ENCODE measurements around the gene FOXJ2.
"Not testable (repeated sequence)": the region's sequence is repeated elsewhere in the genome, so short reads cannot be mapped to it uniquely, and the experiment has no call there.

FOXJ2 gene

DNA sequence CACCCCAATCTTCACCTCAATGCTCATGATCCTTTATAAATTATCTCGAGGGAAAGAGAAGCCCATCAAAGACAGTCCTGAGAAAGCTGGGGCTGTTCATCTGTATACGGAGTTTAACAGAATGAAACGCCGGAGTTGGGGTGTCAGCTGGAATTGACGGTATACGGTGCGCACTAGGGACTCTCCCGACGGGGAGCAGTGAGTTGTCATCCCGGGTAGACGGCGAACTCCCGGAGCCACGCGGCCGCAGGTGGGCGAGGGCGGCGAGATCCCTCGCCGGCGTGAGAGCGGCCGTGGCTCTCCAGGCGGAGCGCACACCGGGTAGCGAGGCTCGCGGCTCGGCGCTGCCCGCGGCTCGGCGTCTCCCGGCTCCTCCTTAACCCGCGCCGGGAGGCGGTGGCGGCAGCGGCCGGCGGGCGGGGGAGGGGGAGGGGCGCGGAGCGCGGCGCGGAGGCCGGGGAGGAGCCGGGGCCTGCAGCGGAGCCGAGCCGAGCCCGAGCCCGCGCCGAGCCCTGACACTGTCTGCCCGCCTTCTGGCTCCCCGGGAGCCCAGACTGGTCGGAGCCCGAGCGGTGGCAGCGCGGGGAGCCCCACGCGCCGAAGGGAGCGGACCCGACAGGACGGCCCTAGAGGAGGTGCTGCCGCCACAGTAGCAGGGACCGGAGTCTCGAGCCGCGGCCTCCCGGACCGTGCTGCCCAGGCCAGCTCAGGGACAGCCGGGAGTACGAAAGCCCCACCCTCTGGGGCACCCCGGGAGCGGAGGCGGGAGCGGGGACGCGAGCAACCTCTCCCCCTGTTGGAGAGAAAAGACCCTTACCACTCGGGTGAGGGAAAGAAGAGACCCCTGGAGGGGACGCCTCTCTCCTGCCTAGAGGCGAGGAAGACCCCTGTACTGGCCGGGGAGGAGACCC, at the start of gene FOXJ2:
Gene FOXJ2, plus strand, starts transcription at position 475 of the 911 bp plus-strand sequence. CDS start 7,117 bp downstream, outside the sequence.
- Histone ChIP-seq H3K27me3 (ENCODE audit: control insufficient read depth in 1 of 2, insufficient read depth in 2 of 2, low read length in 2 of 2) (no peaks in the 10 kb centered on the region), H3K9me3 (ENCODE audit: low read length) (no peaks in the 10 kb centered on the region), H3K4me1 (ENCODE audit: insufficient read depth, low read length) (peaks cover 40% of the 10 kb centered on the region), H3K9ac (ENCODE audit: low read length) (peak within 1 kb of the TSS; percentile 98), H3K27ac (ENCODE audit: low read depth, low read length) (peak within 1 kb of the TSS; percentile 99), H3K4me3 (ENCODE audit: low read depth in 1 of 2, low read length in 2 of 2) (peak within 1 kb of the TSS; percentile 89 to 97), H3K36me3 (ENCODE audit: insufficient read depth, low read length) (no peaks in the 10 kb centered on the region)

DNA sequence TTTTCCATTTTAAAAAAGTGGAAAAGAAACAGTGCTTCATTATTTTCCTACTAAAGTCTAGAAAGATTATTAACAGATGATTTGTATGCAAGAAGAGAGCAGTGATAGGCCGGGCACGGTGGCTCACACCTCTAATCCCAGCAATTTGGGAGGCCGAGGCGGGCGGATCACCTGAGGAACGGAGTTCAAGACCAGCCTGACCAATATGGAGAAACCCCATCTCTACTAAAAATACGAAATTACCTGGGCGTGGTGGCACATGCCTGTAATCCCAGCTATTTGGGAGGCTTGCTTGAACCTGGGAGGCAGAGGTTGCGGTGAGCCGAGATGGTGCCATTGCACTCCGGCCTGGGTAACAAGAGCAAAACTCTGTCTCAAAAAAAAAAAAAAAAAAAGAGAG, 49.5 kb upstream of the FOXJ2 start:
- H3K27me3 ChIP-seq (ENCODE audit: control insufficient read depth in 1 of 2, insufficient read depth in 2 of 2, low read length in 2 of 2); H3K4me1 ChIP-seq (ENCODE audit: insufficient read depth, low read length); H3K4me3 ChIP-seq (ENCODE audit: low read depth in 1 of 2, low read length in 2 of 2); H3K9me3 ChIP-seq (ENCODE audit: low read length); H3K27ac ChIP-seq (ENCODE audit: low read depth, low read length); H3K36me3 ChIP-seq (ENCODE audit: insufficient read depth, low read length); H3K9ac ChIP-seq (ENCODE audit: low read length): not testable (repeated sequence)

DNA sequence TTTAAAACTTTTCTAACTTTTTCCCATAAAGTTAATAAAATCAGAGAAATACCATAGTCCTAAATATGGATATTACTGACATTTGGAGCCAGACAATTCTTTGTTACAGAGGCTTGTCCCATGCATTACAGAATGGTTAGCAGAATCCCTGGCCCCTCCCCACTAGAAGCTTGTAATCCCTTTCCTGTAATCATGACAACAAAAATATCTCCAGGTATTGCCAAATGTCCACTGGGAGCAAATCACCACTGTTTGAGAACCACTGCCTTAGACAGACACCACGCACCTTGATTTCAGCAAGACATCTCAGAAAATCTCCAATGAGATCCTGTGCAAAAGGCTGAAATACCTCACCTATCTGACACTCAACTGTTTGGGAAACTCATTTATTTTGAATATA, 49.1 kb upstream of the FOXJ2 start:
- H3K36me3 ChIP-seq (ENCODE audit: insufficient read depth, low read length); H3K9me3 ChIP-seq (ENCODE audit: low read length); H3K27me3 ChIP-seq (ENCODE audit: control insufficient read depth in 1 of 2, insufficient read depth in 2 of 2, low read length in 2 of 2); H3K4me1 ChIP-seq (ENCODE audit: insufficient read depth, low read length); H3K9ac ChIP-seq (ENCODE audit: low read length); H3K27ac ChIP-seq (ENCODE audit: low read depth, low read length); H3K4me3 ChIP-seq (ENCODE audit: low read depth in 1 of 2, low read length in 2 of 2): not testable (repeated sequence)

DNA sequence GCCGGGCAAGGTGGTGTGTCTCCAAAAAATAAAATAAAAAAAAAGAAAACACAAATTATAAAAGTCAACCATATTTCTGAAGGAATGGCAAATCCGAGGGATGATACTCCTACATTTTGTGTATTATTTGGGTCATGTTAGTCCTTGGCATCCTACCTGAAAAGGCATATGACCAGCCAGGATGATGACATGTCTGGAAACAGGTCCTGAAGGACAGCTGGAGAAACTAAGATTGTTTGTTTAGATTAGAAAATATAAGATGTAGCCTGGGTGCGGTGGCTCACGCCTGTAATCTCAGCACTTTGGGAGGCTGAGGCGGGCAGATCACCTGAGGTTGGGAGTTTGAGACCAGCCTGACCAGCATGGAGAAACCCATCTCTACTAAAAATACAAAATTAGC, 47.6 kb upstream of the FOXJ2 start:
- Histone ChIP-seq H3K4me3 (ENCODE audit: low read depth in 1 of 2, low read length in 2 of 2) (no peak overlapping the region), H3K27ac (ENCODE audit: low read depth, low read length) (no peak overlapping the region), H3K9me3 (ENCODE audit: low read length) (no peaks in the 10 kb centered on the region), H3K4me1 (ENCODE audit: insufficient read depth, low read length) (no peaks in the 10 kb centered on the region), H3K9ac (ENCODE audit: low read length) (no peak overlapping the region), H3K27me3 (ENCODE audit: control insufficient read depth in 1 of 2, insufficient read depth in 2 of 2, low read length in 2 of 2) (no peaks in the 10 kb centered on the region), H3K36me3 (ENCODE audit: insufficient read depth, low read length) (no peaks in the 10 kb centered on the region)

DNA sequence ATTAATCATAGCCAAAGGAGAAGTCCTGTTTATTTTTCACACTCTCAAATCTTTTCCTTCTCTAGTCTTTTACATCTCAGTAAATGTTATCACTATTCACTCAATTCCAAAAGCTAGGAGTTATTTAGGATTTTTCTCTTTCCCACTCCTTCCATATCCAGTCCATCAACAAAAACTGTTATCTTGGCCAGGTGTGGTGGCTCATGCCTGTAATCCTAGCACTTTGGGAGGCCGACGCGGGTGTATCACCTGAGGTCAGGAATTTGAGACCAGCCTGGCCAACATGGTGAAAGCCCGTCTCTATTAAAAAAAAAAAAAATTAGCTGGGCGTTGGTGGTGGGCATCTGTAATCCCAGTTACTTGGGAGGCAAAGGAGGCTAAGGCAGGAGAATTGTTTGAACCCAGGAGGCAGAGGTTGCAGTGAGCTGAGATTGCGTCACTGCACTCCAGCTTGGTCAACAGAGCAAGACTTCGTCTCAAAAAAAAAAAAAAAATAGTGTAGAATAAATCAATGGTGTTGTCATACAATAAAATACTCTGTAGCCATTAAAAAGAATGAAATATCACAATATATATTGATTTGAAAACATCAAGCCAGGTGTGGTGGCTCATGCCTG, 46.6 kb upstream of the FOXJ2 start:
- Histone ChIP-seq H3K36me3 (ENCODE audit: insufficient read depth, low read length) (no peaks in the 10 kb centered on the region), H3K9me3 (ENCODE audit: low read length) (no peaks in the 10 kb centered on the region), H3K4me1 (ENCODE audit: insufficient read depth, low read length) (no peaks in the 10 kb centered on the region), H3K4me3 (ENCODE audit: low read depth in 1 of 2, low read length in 2 of 2) (no peak overlapping the region), H3K27me3 (ENCODE audit: control insufficient read depth in 1 of 2, insufficient read depth in 2 of 2, low read length in 2 of 2) (no peaks in the 10 kb centered on the region), H3K9ac (ENCODE audit: low read length) (no peak overlapping the region), H3K27ac (ENCODE audit: low read depth, low read length) (no peak overlapping the region)

DNA sequence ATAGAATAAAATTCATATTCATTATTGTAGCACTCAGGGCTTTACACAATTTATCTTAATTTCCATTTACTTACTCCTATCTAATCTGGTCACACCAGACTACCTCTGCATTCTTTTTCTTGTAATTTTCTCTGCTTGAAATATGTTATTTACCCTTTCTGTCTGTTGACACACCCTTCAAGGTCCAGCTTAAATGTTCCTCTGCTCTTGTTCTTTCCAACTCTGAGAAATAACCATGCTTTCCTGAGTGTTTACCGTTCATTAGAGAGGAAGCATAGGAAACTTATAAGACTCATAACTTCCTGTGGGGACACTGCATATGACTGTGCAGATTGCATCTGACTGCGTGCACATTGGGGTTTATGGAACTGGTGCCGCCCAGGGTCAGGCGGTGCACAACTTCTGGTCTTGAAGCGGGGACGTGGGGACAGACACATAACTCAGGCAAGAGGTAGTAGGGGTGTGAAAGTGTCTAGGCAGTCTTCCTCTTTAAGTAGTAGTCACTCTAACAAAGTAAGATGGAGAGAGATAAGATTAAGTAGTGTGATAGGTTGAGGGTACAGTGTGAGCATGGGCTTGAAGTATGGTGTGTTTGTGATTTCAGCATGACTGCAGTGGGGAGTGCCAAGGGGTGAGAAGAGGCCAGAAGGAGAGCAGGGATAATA, 42.6 kb upstream of the FOXJ2 start:
- Histone ChIP-seq H3K4me1 (ENCODE audit: insufficient read depth, low read length) (no peaks in the 10 kb centered on the region), H3K9me3 (ENCODE audit: low read length) (no peaks in the 10 kb centered on the region), H3K27ac (ENCODE audit: low read depth, low read length) (no peak overlapping the region), H3K9ac (ENCODE audit: low read length) (no peak overlapping the region), H3K36me3 (ENCODE audit: insufficient read depth, low read length) (no peaks in the 10 kb centered on the region), H3K27me3 (ENCODE audit: control insufficient read depth in 1 of 2, insufficient read depth in 2 of 2, low read length in 2 of 2) (no peaks in the 10 kb centered on the region), H3K4me3 (ENCODE audit: low read depth in 1 of 2, low read length in 2 of 2) (no peak overlapping the region)

DNA sequence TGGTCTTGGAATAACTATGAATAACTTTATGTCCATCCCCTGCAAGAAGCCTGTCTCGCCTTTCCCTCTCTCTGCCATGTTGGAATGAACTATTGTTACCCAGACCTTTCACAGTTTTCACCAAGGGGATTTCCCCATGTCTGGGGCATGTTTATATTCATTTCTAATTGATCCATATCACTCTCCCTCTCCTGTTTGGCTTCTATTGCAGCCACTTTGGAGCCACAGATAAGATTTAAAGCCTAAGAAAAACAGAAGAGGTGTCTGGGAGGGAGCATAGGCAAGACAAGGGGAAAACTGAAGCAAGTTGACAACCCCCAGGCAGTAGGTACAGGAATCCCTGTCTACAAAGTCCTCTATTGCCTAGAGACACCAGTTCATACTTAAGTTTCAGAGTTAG, 41.0 kb upstream of the FOXJ2 start:
- Histone ChIP-seq H3K36me3 (ENCODE audit: insufficient read depth, low read length) (no peaks in the 10 kb centered on the region), H3K4me1 (ENCODE audit: insufficient read depth, low read length) (no peaks in the 10 kb centered on the region)

DNA sequence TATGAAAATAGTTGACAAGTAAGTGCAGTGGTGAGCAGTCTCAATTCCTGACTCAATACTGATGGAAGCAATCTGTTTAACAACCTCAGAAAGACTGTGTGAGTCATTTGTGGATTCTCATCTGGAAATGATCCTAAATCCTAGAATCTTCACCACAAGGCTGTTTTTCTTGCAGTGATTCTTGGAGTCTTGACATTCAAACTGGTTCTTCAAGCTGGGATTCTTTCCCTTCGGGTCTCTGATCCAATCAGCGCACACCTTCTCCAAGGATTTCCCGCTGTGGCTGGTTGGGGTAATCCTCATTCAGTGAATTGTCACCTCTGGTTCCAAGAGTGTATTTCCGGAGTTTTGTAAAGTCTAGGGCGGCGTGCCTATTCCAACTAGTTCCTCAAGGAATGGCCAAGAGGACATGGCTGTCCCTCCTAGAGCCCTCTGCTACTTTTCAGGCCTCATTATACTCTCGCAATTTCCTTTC, 37.7 kb upstream of the FOXJ2 start:
- Histone ChIP-seq H3K27me3 (ENCODE audit: control insufficient read depth in 1 of 2, insufficient read depth in 2 of 2, low read length in 2 of 2) (no peaks in the 10 kb centered on the region), H3K36me3 (ENCODE audit: insufficient read depth, low read length) (no peaks in the 10 kb centered on the region), H3K27ac (ENCODE audit: low read depth, low read length) (no peak overlapping the region), H3K4me3 (ENCODE audit: low read depth in 1 of 2, low read length in 2 of 2) (no peak overlapping the region), H3K9me3 (ENCODE audit: low read length) (no peaks in the 10 kb centered on the region), H3K4me1 (ENCODE audit: insufficient read depth, low read length) (no peaks in the 10 kb centered on the region), H3K9ac (ENCODE audit: low read length) (no peak overlapping the region)

More for the DNA sequence above, 41.0 kb upstream of the FOXJ2 start:
- H3K9ac ChIP-seq (ENCODE audit: low read length): no peak overlapping the region
- no peak overlapping the region for H3K27ac ChIP-seq (ENCODE audit: low read depth, low read length)
- no peaks in the 10 kb centered on the region for H3K9me3 ChIP-seq (ENCODE audit: low read length)
- H3K4me3 ChIP-seq (ENCODE audit: low read depth in 1 of 2, low read length in 2 of 2): no peak overlapping the region
- H3K27me3 ChIP-seq (ENCODE audit: control insufficient read depth in 1 of 2, insufficient read depth in 2 of 2, low read length in 2 of 2): no peaks in the 10 kb centered on the region

DNA sequence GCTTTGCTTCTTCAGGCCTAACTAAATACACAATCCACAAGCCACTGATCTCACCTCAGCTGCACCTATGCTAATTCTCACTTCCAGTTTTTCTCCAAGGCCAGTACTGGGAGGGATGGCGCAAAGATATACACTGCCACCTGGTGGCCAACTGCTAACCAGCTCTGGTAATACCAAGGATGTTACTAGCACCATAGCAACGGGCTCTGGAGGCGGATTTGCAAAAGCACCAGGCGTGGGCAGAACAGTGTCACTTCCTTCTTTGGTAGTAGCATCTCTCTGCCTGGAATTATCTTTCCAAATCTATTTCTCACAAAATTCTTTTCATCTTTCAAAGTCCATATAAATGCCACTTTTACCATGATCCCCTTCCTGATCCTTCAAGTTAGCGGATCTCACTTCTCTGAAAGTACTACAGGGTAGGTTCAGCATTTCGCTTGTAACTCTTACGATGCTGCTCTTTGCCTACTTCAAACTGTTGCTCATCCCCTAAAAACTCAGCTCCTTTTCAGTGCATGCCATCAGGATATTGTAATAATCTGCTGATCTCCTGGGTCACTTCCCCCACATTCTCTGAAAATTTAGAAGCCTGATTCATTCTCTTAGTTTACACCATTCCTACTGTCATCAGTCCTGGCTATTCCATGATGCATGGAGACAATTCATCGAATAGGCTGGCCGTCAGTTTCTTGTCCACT, 37.1 kb upstream of the FOXJ2 start:
- Histone ChIP-seq H3K9ac (ENCODE audit: low read length) (no peak overlapping the region), H3K4me3 (ENCODE audit: low read depth in 1 of 2, low read length in 2 of 2) (no peak overlapping the region), H3K36me3 (ENCODE audit: insufficient read depth, low read length) (no peaks in the 10 kb centered on the region), H3K4me1 (ENCODE audit: insufficient read depth, low read length) (no peaks in the 10 kb centered on the region), H3K27ac (ENCODE audit: low read depth, low read length) (no peak overlapping the region), H3K9me3 (ENCODE audit: low read length) (no peaks in the 10 kb centered on the region), H3K27me3 (ENCODE audit: control insufficient read depth in 1 of 2, insufficient read depth in 2 of 2, low read length in 2 of 2) (no peaks in the 10 kb centered on the region)

DNA sequence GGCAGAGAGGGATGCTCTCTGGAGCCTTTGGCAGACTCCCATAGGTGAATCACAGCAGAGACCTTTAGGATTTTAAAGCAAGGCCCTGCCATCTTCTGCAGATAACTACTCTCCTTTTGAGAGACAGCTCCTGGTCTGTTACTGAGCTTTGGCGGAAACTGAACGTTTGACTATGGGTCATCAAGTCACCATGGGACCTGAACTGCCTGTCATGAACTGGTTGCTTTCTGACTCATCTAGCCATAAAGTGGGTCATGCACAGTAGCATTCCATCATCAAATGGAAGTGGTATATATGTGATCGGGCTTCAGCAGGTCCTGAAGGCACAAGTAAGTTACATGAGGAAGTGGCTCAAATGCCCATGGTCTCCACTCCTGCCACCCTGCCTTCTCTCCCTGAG, 31.7 kb upstream of the FOXJ2 start:
- H3K9ac ChIP-seq (ENCODE audit: low read length); H3K4me1 ChIP-seq (ENCODE audit: insufficient read depth, low read length); H3K4me3 ChIP-seq (ENCODE audit: low read depth in 1 of 2, low read length in 2 of 2); H3K27me3 ChIP-seq (ENCODE audit: control insufficient read depth in 1 of 2, insufficient read depth in 2 of 2, low read length in 2 of 2); H3K9me3 ChIP-seq (ENCODE audit: low read length); H3K27ac ChIP-seq (ENCODE audit: low read depth, low read length); H3K36me3 ChIP-seq (ENCODE audit: insufficient read depth, low read length): not testable (repeated sequence)

DNA sequence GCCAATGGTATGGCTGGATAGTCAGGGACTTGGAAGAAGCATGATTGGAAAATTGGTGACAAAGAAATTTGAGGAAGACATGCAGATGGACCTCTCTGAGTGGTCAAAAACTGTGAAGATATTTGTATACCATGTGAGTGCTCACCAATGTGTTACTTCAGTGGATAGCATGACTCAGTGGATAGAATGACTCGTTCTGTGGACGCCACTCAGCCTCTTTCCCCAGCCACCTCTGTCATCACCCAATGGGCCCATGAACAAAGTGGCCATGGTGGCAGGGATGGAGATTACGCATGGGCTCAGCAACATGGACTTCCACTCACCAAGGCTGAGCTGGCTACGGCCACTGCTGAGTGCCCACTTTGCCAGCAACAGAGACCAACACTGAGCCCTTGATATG, 31.0 kb upstream of the FOXJ2 start:
- H3K4me3 ChIP-seq (ENCODE audit: low read depth in 1 of 2, low read length in 2 of 2); H3K36me3 ChIP-seq (ENCODE audit: insufficient read depth, low read length); H3K27ac ChIP-seq (ENCODE audit: low read depth, low read length); H3K9ac ChIP-seq (ENCODE audit: low read length); H3K27me3 ChIP-seq (ENCODE audit: control insufficient read depth in 1 of 2, insufficient read depth in 2 of 2, low read length in 2 of 2); H3K4me1 ChIP-seq (ENCODE audit: insufficient read depth, low read length); H3K9me3 ChIP-seq (ENCODE audit: low read length): not testable (repeated sequence)

Data from muscle layer of colon (tissue), 2 donors.